OCI-LY3 (cell line): ENCODE measurements around the gene PYHIN1.

Experiments used
- H2AFZ ChIP-seq: fragments of 200-600, 300-600 bp; shearing (Covaris generic); 2 replicates; pipeline ENCODE4 v1.6.0; 2014; ENCODE audit warnings: antibody characterized with exemption, low read depth, low read length
- H3K27ac ChIP-seq: fragments of 200-600, 300-600 bp; sonication (generic); 2 replicates; pipeline ENCODE4 v1.5.1; 2014; ENCODE audit warnings: mild to moderate bottlenecking, low read length, moderate library complexity, mixed read lengths
- H3K27me3 ChIP-seq: fragments of 200-600, 300-600 bp; sonication (generic); 2 replicates; pipeline ENCODE4 v1.6.1; 2014; ENCODE audit warnings: low read depth, low read length, mixed read lengths
- H3K36me3 ChIP-seq: fragments of 200-600, 300-600 bp; sonication (generic); replicated peaks from 2 replicates; pipeline ENCODE3; 2014; ENCODE audit warnings: low read depth, low read length, mixed read lengths
- H3K4me1 ChIP-seq: fragments of 300-600, 200-600 bp; sonication (generic); 2 replicates; pipeline ENCODE4 v1.6.1; 2014; ENCODE audit warnings: low read length, mixed read lengths
- H3K4me2 ChIP-seq: fragments of 200-600, 300-600 bp; sonication (generic); 2 replicates; pipeline ENCODE4 v1.6.1; 2014; ENCODE audit warnings: low read length, mixed read lengths
- H3K4me3 ChIP-seq: fragments of 300-600, 200-600 bp; sonication (generic); 2 replicates; pipeline ENCODE4 v1.5.1; 2014; ENCODE audit warnings: antibody characterized with exemption, mild to moderate bottlenecking, low read length, moderate library complexity
- H3K79me2 ChIP-seq: fragments of 300-600, 200-600 bp; shearing (Covaris generic); 2 replicates; pipeline ENCODE4 v1.6.1; 2014; ENCODE audit warnings: mild to moderate bottlenecking, low read length, mixed read lengths
- H3K9ac ChIP-seq: fragments of 300-600, 200-600 bp; shearing (Covaris generic); 2 replicates; pipeline ENCODE4 v1.6.0; 2014; ENCODE audit warnings: mild to moderate bottlenecking, low read length, moderate library complexity
- H3K9me3 ChIP-seq: fragments of 200-600, 300-600 bp; shearing (Covaris generic); 2 replicates; pipeline ENCODE4 v1.6.1; 2014; ENCODE audit warnings: low read length, mixed read lengths; ENCODE audit not compliant: insufficient read depth
- H4K20me1 ChIP-seq: fragments of 200-600, 300-600 bp; sonication (generic); 2 replicates; pipeline ENCODE4 v1.6.1; 2016; ENCODE audit warnings: low read length, mixed read lengths; ENCODE audit not compliant: insufficient read depth
- EZH2phosphoT487 ChIP-seq: fragments of 200-600 bp; shearing (Covaris generic); IDR thresholded peaks from 2 replicates; pipeline ENCODE4 v1.6.1; 2018; ENCODE audit warnings: antibody characterized with exemption, mixed run types, low read depth
- TF ChIP-seq, protein P1 (sequence below): fragments of 200-600, 300-600 bp; sonication (generic); IDR thresholded peaks from 2 replicates; pipeline ENCODE4 v1.5.1; 2014; ENCODE audit warnings: antibody characterized with exemption, low read length, low read depth

The PYHIN1 gene

DNA sequence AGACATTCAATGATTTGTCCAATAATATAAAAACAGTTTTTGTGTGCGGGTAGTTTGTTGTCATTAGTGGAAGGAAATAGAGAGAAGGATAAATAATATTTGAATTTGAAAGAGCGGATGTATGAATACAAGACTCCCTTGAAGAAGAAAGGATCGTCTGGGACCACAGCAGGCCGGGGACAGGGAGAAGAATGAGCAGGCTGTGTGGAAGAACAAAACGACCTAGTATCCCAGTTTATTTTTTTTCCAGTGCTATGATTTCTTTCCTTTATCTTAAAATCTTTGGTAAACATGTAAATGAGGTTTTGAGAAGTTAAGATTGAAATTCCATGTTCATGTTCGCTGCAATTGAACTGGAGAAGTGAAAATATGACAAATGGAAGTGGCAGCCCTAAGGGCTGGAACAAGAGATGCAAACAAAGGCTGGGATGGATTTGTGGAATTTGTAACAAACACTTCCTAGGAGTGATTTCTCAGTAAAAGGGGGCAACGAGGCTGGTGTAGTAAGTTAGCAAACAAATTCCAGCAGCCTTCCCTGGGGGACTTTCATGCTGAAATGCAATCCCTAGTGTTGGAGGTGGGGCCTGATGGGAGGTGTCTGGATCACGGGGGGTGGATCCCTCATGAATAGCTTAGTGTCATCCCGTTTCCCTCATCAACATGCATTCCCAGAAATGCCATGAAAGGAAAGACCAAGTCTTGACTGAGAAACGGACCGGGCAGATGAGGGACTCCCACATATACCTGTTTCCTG lies 68.1 kb downstream of the PYHIN1 start:
- H2AFZ ChIP-seq = peak overlapping the region; percentile 83
- H3K27ac ChIP-seq = no peak overlapping the region

DNA sequence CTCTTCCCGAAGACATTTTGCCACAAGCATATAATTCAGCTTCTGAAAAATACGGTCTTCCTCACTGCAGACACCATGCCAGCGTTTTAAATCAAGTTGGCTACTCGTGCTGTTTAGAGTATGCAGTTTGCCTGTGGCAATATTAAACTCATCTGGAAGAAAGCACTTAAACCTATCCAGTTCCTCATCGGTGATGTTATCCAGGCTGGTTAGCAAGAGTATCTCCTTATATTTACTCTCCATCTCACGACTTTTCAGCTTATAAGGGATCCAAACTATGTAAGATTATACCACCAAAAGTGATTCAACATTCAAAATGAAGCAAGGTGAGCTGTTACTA lies 68.7 kb downstream of the PYHIN1 start:
- Histone ChIP-seq H3K4me3 (no peak overlapping the region), H3K27me3 (no peaks in the 10 kb centered on the region), H2AFZ (0 out of 2 replicates have a peak overlapping the region, but pooled peaks have one; percentile 83), H4K20me1 (no peaks in the 10 kb centered on the region), H3K4me1 (peaks cover 22% of the 10 kb centered on the region), H3K4me2 (no peak overlapping the region), H3K36me3 (no peaks in the 10 kb centered on the region), H3K9me3 (no peaks in the 10 kb centered on the region), H3K27ac (no peak overlapping the region), H3K79me2 (no peaks in the 10 kb centered on the region), H3K9ac (no peak overlapping the region)
- TF ChIP-seq EZH2phosphoT487 = no peak
- TF ChIP-seq, protein P1, sequence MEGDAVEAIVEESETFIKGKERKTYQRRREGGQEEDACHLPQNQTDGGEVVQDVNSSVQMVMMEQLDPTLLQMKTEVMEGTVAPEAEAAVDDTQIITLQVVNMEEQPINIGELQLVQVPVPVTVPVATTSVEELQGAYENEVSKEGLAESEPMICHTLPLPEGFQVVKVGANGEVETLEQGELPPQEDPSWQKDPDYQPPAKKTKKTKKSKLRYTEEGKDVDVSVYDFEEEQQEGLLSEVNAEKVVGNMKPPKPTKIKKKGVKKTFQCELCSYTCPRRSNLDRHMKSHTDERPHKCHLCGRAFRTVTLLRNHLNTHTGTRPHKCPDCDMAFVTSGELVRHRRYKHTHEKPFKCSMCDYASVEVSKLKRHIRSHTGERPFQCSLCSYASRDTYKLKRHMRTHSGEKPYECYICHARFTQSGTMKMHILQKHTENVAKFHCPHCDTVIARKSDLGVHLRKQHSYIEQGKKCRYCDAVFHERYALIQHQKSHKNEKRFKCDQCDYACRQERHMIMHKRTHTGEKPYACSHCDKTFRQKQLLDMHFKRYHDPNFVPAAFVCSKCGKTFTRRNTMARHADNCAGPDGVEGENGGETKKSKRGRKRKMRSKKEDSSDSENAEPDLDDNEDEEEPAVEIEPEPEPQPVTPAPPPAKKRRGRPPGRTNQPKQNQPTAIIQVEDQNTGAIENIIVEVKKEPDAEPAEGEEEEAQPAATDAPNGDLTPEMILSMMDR = no peak

More for the DNA sequence above, 68.1 kb downstream of the PYHIN1 start:
- TF ChIP-seq, protein P1 = no peak
- H3K79me2 ChIP-seq = no peaks in the 10 kb centered on the region
- peak overlapping the region; percentile 44; the same call in 1 of the 2 replicates for H3K9ac ChIP-seq
- H3K4me3 ChIP-seq = peak overlapping the region; percentile 76
- peaks cover 22% of the 10 kb centered on the region for H3K4me1 ChIP-seq
- H4K20me1 ChIP-seq = no peaks in the 10 kb centered on the region
- no peaks in the 10 kb centered on the region for H3K36me3 ChIP-seq
- no peaks in the 10 kb centered on the region for H3K27me3 ChIP-seq
- H3K9me3 ChIP-seq = no peaks in the 10 kb centered on the region
- peak overlapping the region; percentile 57 for H3K4me2 ChIP-seq

DNA sequence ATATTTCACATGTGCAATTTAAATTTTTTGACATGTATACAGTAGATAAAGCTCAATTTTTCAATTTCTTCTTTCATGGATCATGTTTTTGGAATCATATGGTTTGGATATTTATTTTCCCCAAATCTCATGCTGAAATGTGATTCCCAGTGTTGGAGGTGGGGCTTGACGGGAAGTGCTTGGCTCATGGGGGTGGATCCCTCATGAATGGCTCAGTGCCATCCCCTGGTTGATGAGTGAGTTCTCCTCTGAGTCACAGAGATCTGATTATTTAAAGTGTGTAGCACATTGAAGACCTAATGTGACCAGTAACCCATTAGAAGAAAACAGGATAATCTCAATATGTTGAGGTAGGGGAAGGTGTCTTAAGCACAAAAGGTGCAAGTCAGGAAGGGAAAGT lies 69.3 kb downstream of the PYHIN1 start:
- no peaks in the 10 kb centered on the region for H4K20me1 ChIP-seq
- no peak for TF ChIP-seq EZH2phosphoT487
- no peak overlapping the region for H3K4me2 ChIP-seq
- H3K27ac ChIP-seq = no peak overlapping the region
- no peak overlapping the region for H3K4me3 ChIP-seq
- H3K9me3 ChIP-seq = no peaks in the 10 kb centered on the region
- no peak overlapping the region for H3K9ac ChIP-seq
- H2AFZ ChIP-seq = no peak overlapping the region
- no peaks in the 10 kb centered on the region for H3K27me3 ChIP-seq
- H3K36me3 ChIP-seq = no peaks in the 10 kb centered on the region
- no peaks in the 10 kb centered on the region for H3K79me2 ChIP-seq
- peaks cover 26% of the 10 kb centered on the region for H3K4me1 ChIP-seq

DNA sequence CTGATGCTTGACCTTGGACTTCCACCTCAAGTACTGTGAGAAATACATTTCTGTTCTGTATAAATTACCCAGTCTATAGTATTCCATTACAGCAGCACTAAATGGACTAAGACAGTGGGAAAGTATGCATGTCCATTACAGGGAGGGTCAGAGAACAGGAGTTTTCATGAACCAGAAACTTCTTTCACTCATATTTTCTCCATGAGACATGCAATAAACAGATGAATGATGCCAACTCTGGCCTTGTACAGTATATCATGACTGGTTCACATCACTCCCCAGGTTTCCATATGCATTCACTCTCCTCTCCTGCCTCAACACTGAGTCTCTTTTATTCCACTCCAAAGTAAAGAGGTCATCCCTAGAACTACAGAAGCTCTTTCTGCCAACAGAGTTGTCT lies 73.8 kb downstream of the PYHIN1 start:
- H3K27ac ChIP-seq = no peak overlapping the region
- H3K4me2 ChIP-seq = 0 out of 2 replicates have a peak overlapping the region, but pooled peaks have one; percentile 40
- no peaks in the 10 kb centered on the region for H3K27me3 ChIP-seq
- H3K4me3 ChIP-seq = no peak overlapping the region
- H3K36me3 ChIP-seq = no peaks in the 10 kb centered on the region
- no peak overlapping the region for H3K9ac ChIP-seq
- no peaks in the 10 kb centered on the region for H3K9me3 ChIP-seq
- H2AFZ ChIP-seq = peak overlapping the region; percentile 82
- peaks cover 23% of the 10 kb centered on the region for H3K4me1 ChIP-seq
- TF ChIP-seq, protein P1 = no peak
- TF ChIP-seq EZH2phosphoT487 = no peak
- peaks cover 4% of the 10 kb centered on the region for H3K79me2 ChIP-seq
- no peaks in the 10 kb centered on the region for H4K20me1 ChIP-seq
